Testis (tissue), 2 donors: ENCODE data around the gene PTP4A2.

Source experiments
- CTCF ChIP-seq, 3 experiments: fragments of 450-650 bp in 2 of 3; fragments of 200-600 bp in 1 of 3; sonication (generic) in 1 of 3; IDR thresholded peaks; one replicate each; pipeline ENCODE4 v1.5.1; 2016 to 2019; ENCODE audit warnings: antibody characterized with exemption in 3 of 3, mild to moderate bottlenecking in 2 of 3, moderate library complexity in 1 of 3
- POLR2A ChIP-seq: fragments of 450-650 bp; IDR thresholded peaks from one replicate; pipeline ENCODE4 v1.6.1; 2017; ENCODE audit warnings: antibody characterized with exemption, mild to moderate bottlenecking, moderate library complexity

- no peak for TF ChIP-seq CTCF (IDR thresholded peaks at IDR 0.05)
- no peak for TF ChIP-seq POLR2A
These were observed 6.3 kb upstream of the PTP4A2 start for GRCh38 chr1:31944205-31945089.
